HG02970 (cell line): ENCODE results near the gene DUOX2.
"Not testable (repeated sequence)": the region's sequence is repeated elsewhere in the genome, so short reads cannot be mapped to it uniquely, and the experiment has no call there.

ENCODE experiments used
- ATAC-seq: cut with Tn5 transposase; IDR thresholded peaks from one replicate; pipeline ENCODE4 v1.9.1; 2021; ENCODE audit warnings: mild to moderate bottlenecking, moderate library complexity, moderate number of reproducible peaks; ENCODE audit not compliant: unreplicated experiment, low FRiP score

The DUOX2 gene

GRCh38 chr15:45102226-45102625 lies 11.7 kb downstream of the DUOX2 start:
- ATAC-seq = no peak

DNA sequence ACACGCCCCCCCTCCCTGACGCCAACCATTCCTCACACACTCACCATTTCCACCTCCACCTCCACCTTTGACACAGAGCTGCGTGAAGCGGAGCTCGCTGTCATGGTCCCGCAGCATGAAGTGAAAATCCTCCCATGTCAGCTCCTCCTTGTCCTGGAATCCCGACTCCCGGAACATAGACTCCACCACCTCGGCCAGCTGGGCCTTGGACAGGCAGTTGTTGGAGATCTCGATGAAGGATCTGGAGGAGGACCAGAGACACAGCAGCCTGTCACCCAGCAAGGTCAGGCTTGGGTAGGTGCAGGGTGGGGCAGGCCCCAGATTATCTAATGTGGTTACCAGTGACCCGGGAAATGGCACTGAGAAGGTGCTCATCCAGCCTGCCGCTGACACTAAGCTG lies 12.2 kb downstream of the DUOX2 start:
- ATAC-seq = no peak

DNA sequence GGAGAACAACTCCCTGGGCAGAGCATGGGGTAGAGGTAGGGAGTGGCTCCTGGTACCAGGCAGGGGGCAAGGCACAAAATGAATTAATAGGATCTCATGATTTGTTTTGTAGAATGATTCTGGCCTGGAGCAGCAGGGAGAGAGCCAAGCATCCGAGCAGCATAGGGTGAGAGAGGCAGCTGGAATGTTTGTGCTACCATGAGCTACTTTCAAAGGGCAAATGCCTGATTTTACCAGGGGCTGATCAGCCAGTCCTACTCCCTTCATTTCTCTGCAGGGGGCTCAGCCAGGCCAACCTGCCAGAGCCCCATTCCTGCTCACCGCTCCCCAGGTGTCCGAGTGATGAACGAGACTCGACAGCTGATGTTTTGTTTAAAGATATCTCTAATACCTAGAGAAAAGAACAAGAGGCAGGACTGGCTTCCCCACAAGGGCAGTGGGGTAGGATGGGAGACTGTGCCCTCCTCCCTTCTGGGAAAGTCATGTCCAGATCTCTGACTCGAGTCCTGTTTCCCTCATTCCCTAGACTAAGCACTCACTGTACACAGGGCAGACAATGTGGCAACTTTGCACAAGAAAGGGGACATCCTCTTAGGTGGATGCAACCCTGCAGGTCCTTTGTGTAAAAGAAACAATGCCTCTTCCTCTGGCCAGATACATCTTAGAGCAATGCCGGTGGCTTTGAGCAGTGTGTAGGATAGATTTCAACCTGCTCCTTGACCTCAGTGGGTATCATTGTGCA lies 12.9 kb downstream of the DUOX2 start:
- ATAC-seq = no peak

DNA sequence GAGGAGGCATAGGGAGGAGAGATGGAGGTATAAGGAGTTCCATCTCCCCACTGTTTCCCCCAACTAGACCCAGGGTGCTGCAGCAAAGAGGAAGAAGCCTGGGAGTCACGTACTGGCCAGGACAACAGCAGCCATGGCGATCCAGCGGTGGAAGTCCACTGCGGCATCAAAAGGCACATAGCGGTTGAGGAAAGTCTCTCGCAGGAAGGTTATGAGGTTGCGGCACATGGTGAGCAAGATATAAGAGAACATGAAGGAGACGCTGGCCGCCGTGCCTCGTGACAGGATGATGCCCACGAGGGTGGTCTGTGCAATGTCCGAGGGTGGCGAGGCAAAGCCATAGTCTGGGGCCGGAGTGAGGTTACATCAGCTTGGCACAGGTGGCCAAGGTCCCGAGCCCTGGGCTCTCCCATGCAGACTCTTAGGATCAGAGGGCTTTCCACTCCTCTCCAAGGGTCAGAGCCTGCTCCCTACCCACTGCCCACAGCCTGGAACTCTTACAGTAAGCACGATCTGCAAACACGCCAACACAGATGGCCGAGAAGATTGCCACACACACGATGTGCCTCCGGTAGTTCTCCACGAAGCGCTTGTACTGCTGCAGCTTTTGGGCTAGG lies 14.3 kb downstream of the DUOX2 start:
- ATAC-seq = no peak

DNA sequence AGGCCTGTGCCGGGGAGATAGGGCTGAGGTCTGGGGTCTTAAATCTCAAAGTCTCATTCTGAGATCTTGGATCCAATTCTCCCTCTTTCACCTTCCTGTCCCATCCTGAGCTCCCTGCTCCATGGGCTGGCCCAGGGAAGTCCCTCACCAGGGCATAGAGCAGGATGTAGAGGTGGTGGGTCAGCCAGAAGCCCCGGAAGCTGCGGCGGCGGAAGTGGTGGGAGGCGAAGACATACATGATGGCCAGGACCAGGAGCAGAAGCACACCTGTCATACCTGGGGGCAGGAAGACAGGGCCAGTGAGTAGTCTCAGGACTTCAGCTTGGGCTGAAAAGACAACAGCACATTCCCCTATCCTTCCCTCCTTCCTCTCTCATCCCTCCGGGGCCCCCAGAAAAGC lies 16.5 kb downstream of the DUOX2 start:
- no peak for ATAC-seq

DNA sequence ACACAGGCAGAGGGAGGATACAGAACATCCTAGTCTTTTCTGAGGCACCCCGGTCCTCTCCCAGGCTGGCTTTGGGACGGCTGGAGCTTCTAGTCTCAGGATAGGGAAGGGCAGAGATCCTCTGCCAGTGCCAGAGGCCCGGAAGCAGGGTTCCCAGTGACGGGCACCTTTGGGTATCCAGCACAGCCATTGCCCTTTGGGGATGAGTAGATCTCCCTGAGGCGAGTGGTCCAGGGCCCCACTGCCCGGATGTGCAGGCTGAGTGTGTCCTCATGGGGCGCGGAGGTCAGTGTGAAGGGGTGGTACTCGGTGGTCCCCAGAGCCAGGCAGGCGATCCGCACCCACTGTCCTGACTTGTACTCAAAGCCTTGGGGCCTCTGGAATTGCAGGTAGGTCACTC lies 18.3 kb downstream of the DUOX2 start:
- ATAC-seq = no peak

DNA sequence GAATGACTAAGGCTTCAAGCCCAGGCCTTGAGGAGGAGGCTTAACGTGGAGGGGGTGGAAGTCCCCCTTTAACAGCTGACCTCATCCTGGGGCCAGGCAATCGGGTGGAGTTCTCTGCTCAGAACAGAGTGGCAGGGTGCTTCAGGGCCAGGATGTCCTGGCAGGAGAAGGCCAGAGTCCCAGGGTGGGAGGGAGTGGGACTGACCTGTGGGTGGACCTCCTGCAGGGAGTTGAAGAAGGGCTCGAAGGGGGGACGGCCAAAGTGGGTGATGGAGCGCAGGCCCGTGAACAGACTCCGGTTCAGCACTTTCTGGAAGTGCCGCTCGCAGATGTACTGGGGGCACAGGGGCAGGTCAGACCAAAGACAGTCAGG lies 19.6 kb downstream of the DUOX2 start:
- ATAC-seq = no peak

- ATAC-seq = no peak
Measured at GRCh38 chr15:45093622-45094357, 20.2 kb downstream of the DUOX2 start.

DNA sequence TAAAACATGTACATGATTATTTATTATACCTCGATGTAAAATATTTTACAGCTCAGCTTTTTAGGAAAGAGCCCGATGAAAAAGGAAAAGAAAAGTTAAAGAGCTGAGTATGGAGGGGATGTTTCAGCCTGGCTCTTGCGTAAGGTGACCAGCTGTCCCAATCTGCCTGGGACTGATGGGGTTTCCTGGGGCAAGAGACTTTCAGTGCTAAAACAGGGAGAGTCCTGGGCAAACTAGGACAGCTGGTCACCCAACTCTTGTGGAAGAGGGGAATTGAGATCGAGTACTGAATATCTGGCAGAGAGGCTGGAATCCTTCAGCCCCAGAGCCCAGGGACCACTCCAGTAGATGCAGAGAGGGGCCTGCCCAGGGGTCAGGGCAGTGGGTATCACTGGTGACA lies 21.0 kb downstream of the DUOX2 start:
- ATAC-seq = no peak

DNA sequence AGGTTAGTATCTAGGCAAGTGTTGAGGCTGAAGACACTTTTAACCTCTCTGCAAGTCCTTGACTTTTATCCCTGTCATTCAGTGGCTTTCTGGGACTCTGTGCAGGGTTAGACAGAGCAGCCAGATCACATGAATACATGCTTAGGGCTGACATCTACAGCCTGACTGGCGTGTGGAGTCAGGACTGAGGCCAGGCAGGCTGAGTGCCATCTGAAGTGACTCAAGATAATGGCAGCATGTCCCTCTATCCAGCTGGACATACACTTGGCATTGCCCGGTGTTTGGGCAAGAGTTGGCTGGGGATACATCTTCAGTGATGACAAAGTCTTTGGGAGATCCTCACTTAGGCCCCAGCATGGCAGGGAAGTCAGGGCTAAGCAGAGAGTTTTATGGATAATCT lies 22.4 kb downstream of the DUOX2 start:
- ATAC-seq = no peak

DNA sequence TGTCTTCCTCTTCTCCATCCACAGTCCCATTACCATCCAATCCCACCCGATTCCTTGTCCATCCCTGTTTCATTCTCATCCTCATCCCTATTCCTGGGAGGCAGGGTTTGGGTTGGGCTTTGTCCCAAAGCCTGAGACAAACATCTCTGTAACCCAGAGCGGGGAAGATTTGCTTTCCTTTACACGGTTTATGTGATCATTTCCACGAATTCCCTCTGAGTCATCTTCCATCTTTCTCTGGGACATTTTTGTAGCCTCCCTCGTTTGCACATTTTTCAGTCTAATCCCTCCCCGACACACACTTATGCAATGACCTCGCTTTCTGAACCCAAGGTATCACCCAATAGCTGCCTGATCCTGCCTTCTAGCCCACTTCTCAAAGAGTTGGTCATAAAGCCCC lies 22.8 kb downstream of the DUOX2 start:
- ATAC-seq = no peak

DNA sequence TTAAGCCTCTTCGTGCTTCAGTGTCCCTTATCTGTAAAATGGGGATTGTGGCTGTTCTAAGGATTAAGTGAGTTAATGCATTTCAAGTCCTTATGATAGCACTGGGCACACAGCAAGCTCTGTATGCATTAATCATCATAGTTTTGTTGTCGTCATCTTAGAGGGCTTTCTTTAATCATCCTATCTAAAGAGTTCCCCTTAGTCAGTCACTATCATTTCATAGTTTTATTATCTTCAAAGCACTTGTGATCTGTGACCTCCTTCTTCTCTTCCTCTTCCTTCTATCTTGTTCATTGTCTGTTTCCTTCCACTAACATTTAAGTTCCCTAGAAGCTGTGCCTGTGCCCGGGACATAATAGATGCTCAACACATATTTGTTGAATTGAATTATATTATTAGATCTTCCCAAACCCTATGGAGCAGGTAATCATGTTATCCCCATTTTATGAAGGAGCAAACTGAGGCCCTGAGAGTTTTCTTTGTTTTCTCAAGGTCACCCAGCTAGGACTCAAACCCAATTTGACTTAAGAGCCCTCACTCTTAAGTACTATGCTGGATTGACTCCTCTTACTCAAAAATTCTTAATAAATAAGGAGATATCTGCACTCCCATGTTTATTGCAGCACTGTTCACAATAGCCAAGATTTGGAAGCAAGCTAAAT lies 24.1 kb downstream of the DUOX2 start:
- ATAC-seq = no peak

DNA sequence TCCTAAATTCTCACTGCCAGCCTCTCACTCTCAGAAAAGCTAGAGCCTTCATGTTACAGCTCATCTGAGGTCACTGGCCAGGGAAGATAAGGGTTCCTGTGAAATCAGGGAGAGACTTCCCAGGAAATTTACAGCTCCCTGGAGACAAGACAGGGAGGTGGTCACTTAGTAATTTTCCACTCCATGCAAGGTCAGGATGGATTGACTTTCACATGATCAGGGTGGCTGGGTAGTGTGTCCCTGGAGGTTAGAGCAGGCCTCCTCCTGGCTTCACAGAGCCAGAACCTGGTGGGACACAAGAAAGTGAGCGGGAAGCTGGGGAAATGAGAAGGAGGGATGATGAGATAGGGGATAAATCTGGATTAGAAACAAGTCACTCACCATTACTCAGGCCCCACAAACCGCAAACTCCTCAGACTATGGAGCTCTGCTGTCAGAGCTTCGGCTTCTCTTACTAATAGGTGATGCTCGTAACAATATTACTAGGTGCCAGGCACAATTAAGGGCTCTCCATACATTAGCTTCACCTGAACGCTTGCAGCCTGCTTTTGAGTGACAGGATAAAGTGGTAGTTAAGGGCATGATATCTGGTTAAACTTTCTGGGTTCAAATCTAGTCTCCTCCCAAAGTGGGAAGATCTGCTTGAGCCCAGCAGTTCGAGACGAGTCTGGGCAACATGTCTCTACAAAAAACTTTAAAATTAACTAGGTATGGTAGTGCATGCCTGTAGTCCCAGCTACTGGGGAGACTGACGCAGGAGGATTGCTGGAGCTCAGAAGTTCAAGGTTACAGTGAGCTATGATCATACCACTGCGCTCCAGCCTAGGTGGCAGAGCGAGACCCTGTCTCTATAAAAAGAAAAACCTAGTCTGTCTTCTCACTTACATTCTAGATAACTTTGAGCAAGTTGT lies 24.9 kb downstream of the DUOX2 start:
- no peak for ATAC-seq

DNA sequence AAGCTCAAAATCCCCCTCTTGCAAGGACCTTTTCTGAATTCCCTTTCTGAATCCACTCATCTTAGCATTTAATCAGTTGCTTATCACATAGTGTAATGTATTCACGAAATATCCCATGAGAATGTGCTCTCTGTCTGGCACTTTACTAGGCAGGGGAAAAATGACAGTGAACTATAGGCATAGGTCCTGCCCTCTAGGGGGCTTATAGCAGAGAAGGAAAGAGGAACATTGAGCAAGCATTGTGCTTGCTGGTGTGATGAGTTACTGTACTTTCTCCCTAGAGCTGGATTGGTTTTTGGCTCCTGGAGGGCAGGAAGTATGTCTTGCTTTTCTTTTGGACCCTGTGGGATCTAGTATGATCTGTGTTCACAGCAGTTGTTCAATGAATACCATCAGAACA lies 26.5 kb downstream of the DUOX2 start:
- no peak for ATAC-seq

DNA sequence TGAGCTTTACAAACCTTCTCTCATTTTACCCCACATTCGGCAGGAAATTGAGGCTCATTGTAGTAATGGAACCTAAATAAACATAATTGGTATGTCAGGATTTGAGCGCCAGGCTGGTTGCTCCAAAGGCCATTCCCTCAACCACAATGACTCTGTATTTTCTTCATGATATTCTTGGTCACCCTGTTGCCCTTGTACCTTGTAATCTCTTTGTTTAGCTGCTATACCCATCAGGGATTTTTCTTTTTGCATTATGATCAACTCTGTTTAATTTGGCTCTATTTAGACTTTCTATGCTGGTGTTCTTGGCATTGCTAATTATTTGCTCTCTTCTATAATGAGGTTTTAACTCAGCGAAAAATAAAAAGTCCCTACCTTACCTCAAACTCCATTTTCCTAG lies 29.8 kb downstream of the DUOX2 start:
- no peak for ATAC-seq

DNA sequence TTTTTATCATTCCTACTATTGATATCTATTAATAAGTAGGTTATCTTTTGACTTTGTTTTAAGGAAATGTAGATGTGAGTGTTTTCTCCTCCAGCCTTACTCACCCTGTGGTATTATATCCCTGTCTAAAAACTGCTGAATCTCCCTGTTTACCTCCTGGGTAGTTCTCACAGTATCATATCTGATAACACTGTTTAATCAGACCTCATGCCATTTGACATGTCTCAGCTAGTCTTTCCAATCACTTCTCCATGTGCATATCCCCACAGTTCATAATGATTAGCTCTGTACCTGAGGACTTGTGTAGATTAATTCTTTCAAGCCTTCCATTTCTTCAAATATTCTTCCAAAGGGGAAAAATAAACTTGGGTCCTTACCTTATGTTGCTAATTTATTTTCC lies 30.7 kb downstream of the DUOX2 start:
- no peak for ATAC-seq

- ATAC-seq = not testable (repeated sequence)
Measured at GRCh38 chr15:45082412-45082811, 31.6 kb downstream of the DUOX2 start.

GRCh38 chr15:45080593-45080992 lies 33.4 kb downstream of the DUOX2 start:
- ATAC-seq = not testable (repeated sequence)

DNA sequence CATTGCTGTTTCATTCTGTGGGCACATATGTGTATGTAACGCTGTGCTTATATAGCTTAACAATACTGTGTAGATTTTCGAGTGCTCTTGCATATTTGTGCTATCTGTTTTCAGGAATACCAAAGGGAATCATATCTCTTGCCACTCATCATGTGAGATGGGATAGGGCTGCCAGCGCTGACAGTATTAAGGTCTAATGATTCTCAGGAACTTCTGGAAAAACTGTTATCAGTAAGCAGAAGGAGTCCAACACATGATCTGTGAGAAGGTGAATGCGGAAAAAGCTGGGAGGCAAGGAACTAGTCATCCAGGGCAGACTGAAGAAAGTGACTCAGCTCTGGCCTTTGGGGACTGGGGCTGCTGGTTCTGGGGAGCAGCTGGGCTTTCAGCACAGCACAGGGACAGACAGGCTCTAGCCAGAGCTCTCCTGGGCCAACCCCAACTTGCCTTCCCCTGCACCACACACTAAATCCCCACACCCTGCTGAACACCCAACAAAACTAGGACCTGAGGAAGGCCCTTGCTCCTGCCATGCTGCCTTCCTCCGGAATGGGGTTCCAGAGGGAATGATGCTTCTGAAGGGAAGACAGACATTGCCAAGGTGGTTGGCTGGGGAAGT lies 34.2 kb downstream of the DUOX2 start:
- ATAC-seq = not testable (repeated sequence)

DNA sequence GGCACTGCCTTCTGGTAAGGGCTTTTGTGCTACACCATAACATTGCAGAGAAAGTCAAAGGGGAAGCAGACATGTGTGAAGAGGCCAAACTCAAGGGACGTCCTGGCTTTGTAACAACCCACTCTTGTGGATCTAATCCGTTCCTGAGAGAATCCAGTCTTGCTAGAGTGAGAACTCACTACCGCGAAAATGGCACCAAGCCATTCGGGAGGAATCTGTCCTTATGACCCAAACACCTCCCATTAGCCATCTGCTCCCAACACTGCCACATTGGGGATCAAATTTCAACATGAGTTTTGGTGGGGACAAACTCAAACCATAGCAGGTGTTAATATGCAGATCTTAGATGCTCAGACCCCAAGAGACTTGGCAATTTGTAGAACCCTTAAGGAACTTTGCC lies 34.8 kb downstream of the DUOX2 start:
- ATAC-seq = not testable (repeated sequence)
